HG03066 (cell line): ENCODE data around the gene PSMA5.
"Not testable (repeated sequence)": the region's sequence is repeated elsewhere in the genome, so short reads cannot be mapped to it uniquely, and the experiment has no call there.

Source experiments
- ATAC-seq: cut with Tn5 transposase; IDR thresholded peaks from one replicate; pipeline ENCODE4 v1.9.1; 2021; ENCODE audit warnings: low read depth; ENCODE audit not compliant: unreplicated experiment

The PSMA5 gene

GRCh38 chr1:109434484-109434883, 8.2 kb upstream of the PSMA5 start:
- no peak for ATAC-seq

GRCh38 chr1:109433322-109433721, 7.1 kb upstream of the PSMA5 start:
- ATAC-seq, result no peak

DNA sequence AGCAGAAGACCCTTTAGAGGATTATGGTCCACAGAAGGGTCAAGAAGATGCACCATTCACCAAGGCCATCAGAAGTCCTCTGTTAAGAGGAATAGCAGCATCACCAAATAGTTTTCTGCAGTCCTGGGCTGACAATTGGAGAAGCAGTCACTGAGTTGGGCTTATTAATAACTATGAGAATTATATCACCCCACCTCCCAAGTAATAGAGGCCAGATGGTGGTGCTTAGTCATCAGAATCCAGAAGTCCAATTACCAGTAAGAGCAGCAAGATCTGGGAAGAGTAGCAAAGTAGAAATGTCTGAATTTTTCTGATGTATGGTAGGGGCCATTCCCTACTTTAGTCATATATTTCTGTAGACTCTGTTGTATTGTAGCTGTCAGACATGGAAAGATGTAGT, 6.1 kb upstream of the PSMA5 start:
- no peak for ATAC-seq

- no peak for ATAC-seq
These were observed 871 bp upstream of the PSMA5 start for GRCh38 chr1:109427171-109427467.

DNA sequence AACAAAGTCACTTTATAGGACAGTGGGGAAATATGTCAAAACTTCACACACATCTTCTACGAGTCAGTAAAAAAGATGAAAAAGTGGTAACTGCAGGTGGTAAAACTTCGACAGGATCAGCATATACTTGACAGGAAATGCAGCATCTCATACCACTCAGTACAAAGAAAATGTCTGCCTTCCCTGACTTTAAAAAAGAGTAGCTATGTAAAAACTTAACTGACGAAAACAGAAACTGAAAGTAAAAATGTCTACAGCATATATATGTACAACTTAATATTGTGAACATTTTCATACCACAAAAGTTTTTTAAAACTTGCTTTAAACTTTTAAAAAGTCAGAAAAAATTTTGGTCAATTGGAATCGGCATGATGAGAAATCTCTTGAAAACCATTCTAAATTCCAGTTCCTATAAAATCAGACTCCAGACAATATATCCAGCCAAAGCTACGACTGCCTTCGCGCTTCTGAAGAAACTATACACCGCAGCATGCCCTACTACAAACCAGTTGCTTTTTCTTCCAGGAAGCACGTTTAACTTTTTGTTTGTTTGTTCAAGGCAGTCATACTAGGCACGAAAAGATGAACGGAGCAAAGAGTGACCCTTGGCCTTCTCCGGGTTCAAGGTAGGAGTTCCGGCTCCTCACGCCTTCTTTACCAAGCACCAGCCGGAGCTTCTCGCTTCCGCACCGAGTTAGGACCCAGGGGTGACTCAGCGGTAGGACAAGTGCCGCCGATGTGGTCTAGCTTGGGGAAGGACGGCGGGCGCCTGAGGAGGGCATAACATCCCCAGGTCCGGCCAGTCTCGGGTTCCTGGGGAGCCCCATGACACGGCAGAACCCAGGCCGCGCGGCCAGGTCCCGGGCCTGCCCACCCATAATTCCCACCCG, 612 bp downstream of the PSMA5 start:
- peak; percentile 16 for ATAC-seq

- ATAC-seq, result no peak
These were observed 2.8 kb downstream of the PSMA5 start for GRCh38 chr1:109423498-109423897.

DNA sequence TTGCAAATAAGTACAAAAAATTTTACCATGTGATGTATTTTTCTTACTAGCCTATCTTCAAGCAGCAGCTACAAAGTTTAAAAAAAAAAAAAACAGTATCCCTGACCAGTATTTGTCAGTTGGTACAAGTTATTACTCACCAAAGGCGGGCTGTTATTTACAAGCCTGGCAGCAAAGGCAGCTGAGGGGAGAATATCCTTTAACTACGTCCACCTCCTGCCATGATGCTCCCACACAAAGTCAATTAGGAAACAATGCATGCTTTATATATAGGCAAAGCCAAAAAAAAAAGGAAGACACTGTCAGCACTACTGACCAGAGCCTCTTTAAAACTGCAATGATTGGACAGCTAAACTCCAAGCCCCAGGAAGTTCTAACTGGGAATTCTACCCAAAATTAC, 13.7 kb downstream of the PSMA5 start:
- no peak for ATAC-seq

DNA sequence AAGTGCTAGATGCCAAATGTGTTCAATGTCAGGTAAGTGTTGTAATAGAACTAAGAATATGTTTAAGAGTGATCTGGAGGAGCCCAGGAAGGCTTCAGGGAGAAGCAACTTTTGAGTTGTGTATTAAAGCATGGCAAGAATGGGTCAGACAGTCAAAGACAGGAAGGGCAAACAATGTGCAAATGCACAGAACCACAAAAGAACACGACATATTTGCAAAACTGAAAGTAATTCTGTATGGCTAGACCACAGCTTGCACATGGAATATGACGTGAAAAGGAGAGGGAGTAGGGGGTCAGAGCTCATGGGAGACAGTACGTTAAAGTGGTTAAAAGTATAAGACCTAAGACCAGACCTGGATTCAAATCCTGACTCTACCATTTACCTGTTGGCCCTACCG, 21.4 kb downstream of the PSMA5 start:
- ATAC-seq, result no peak

DNA sequence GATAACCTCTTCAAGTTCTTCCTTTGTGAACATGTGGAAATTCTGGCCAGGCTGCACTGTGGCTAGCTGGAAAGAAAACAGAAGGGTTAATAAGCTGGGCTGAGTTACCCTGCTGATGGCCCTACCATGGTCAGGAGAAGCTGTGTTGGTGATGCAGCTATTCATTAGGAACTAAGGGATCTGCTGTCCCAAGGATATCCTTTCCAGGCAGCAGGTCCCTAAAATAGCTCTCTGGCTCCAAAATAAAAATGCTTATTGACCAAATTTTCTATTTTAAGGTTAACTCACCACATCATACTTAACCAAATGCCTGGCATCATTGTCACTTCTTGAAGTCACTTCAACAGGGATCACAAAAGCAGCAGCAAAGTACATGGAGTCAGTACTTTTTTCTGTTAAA, 24.2 kb downstream of the PSMA5 start:
- no peak for ATAC-seq

- no peak for ATAC-seq
These were observed 26.1 kb downstream of the PSMA5 start for GRCh38 chr1:109400035-109400655.

- no peak for ATAC-seq
These were observed 26.8 kb downstream of the PSMA5 start for GRCh38 chr1:109399326-109399957.

GRCh38 chr1:109398343-109399225, 27.7 kb downstream of the PSMA5 start:
- ATAC-seq, result no peak

- no peak for ATAC-seq
These were observed 28.5 kb downstream of the PSMA5 start, which contains the start of gene SORT1 for GRCh38 chr1:109397581-109398342. Gene SORT1 (minus strand): TSS chr1:109397918. CDS start chr1:109397892, 26 bp downstream.

DNA sequence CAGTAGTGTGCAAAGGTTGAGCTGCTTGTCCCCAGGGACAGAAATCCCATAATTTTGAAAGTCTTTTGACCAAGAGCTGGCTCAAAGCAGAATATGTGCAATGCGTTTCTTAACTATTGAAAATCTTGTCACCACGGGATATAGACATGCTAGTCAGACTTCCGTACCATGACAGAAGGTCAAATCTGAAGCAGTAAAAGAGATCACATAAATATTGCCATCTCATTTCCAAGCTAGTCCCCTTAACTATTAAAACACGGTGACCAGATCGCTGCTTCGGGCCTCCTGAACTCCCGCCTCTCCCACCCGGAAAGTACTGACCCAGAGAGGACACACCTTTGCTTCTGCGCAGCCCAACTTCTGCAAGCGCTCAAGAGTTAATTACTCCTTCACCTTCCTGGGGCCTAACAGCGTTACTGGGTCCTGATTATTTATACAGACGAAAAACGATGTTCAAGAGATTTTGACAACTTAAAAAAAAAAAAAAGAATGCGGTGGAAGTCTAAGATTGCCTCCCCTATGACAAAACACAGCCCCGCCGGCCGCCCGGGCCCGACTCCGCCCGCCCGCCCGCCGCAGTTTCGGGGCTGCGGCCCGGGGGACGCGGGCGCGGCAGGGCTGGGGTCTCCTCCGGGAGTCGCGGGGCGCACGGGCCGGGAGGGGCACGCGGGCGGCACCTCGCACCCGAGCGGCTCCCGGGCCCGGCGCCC, 29.2 kb downstream of the PSMA5 start:
- ATAC-seq, result no peak

DNA sequence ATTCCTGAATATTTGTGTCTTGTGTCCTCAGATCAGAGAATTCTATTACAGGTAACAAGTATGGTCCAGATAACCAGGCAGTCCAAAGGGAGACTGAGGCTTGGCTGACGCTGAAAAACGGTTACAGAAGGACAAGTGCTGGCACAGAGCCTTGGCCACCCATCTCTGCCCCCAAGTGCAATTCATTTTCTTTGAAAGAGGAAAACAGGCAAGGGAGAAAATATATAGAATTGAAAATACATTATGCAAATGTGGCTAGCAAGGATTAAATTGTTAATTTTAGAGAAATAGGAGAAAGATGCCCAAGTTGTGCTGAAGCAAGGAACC, 29.8 kb downstream of the PSMA5 start:
- ATAC-seq, result no peak

GRCh38 chr1:109395602-109396512, 30.4 kb downstream of the PSMA5 start:
- no peak for ATAC-seq

GRCh38 chr1:109395282-109395599, 31.0 kb downstream of the PSMA5 start:
- ATAC-seq, result not testable (repeated sequence)

DNA sequence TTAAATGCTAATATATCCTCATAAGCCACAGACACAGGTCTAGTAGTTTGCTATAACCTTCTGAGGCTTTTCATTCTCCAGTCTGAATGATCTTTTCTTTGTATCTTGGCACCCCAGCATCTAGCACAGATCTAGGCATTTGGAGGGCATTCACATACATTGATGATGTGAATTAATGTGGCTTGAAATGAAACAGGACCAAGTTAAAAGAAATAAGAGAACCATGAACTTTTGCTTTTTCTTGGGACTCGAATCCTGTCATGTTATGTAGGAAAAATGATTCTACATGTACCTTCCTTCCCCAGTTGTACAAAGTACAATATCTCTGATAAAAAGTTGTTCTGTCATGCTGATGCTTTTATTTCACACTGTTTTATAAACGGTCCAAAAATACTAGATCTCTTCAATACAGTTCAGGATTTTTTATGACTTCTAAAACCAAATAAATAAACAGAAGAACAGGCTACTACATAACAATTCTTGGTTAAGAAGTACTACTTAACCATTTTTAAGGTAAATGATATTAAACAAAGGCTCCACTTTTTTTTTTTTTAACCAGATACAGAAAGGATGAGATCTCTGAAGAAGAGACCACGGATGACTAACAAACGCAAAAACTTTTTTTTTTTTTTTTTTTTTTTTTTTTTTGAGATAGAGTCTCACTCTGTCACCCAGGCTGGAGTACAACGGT, 31.5 kb downstream of the PSMA5 start:
- no peak for ATAC-seq
